A673 (cell line): ENCODE results near the gene SAMD14. TPM values are rescaled to one million over a fixed set of nuclear protein-coding genes. Genes with fewer than 3 reads are reported as not detected.

Experiments
- BruUV-seq: library from RNA; stranded (reverse); fragments of 400-500 nt; replicated peaks from 2 replicates; lab custom pipeline; 2021; lab: Mats Ljungman, UMichigan
- CTCF ChIA-PET: fragments of 300-600 bp; sonication (Branson Sonifier 250); formaldehyde crosslinking; loops from one replicate; lab custom pipeline; 2022; ENCODE audit warnings: antibody characterized with exemption; lab: Charles Lee
- POLR2A ChIA-PET: fragments of 300-600 bp; sonication (Branson Sonifier 250); formaldehyde crosslinking; loops from one replicate; lab custom pipeline; 2022; ENCODE audit warnings: antibody characterized with exemption; ENCODE audit not compliant: low non-redundant PET; lab: Charles Lee
- DNase-seq: peaks from one replicate; pipeline ENCODE4 v3.0.0-alpha.2; 2015; ENCODE audit warnings: low spot score
- H3K27ac ChIP-seq: fragments of 200-600 bp; sonication (generic); 2 replicates; pipeline ENCODE4 v1.5.1; 2016; ENCODE audit warnings: mixed run types, low read depth, mild to moderate bottlenecking, mixed read lengths, antibody characterized with exemption, low read length; ENCODE audit not compliant: poor library complexity, severe bottlenecking
- H3K27me3 ChIP-seq: fragments of 200-600 bp; sonication (generic); replicated peaks from 2 replicates; pipeline ENCODE4 v1.6.1; 2017; ENCODE audit warnings: mixed run types, low read depth, mild to moderate bottlenecking, mixed read lengths, antibody characterized with exemption, low read length; ENCODE audit not compliant: insufficient read depth, poor library complexity
- H3K36me3 ChIP-seq: fragments of 200-600 bp; sonication (generic); 2 replicates; pipeline ENCODE4 v1.6.1; 2016; ENCODE audit warnings: mixed run types, mild to moderate bottlenecking, mixed read lengths, antibody characterized with exemption, low read length; ENCODE audit not compliant: insufficient read depth, poor library complexity, severe bottlenecking
- H3K4me1 ChIP-seq: fragments of 200-600 bp; sonication (generic); 2 replicates; pipeline ENCODE4 v1.6.1; 2017; ENCODE audit warnings: mixed run types, mild to moderate bottlenecking, mixed read lengths, antibody characterized with exemption, low read length; ENCODE audit not compliant: insufficient read depth, poor library complexity, severe bottlenecking
- H3K4me3 ChIP-seq: fragments of 200-600 bp; sonication (generic); 2 replicates; pipeline ENCODE4 v1.5.1; 2016; ENCODE audit warnings: low read depth, mixed run types, mild to moderate bottlenecking, mixed read lengths, low read length; ENCODE audit not compliant: poor library complexity, severe bottlenecking
- H3K9me3 ChIP-seq: fragments of 200-600 bp; sonication (generic); 2 replicates; pipeline ENCODE4 v1.6.1; 2016; ENCODE audit warnings: mixed run types, low read depth, mild to moderate bottlenecking, mixed read lengths, antibody characterized with exemption, low read length; ENCODE audit not compliant: poor library complexity, severe bottlenecking
- CTCF ChIP-seq: fragments of 300-800, 200-600 bp; sonication (generic); conservative IDR thresholded peaks from 2 replicates; pipeline ENCODE4 v1.5.1; 2017; ENCODE audit warnings: low read depth, mild to moderate bottlenecking, antibody characterized with exemption, low read length, moderate library complexity, mixed read lengths
- EZH2 ChIP-seq: fragments of 200-600 bp; sonication (generic); IDR thresholded peaks from 2 replicates; pipeline ENCODE4 v1.6.1; 2017; ENCODE audit warnings: borderline replicate concordance, low read depth, mild to moderate bottlenecking, mixed read lengths, antibody characterized with exemption, low read length; ENCODE audit not compliant: poor library complexity, severe bottlenecking
- intact Hi-C: fragments of 100-400 bp; cut with micrococcal nuclease; formaldehyde crosslinking; loops from one replicate; pipeline ENCODE4 v1.10.0; 2022; ENCODE audit not compliant: unreplicated experiment
- total RNA-seq: library from RNA; stranded (reverse); gene quantifications from 2 replicates; pipeline ENCODE4 v1.2.3, GENCODE V29; 2021

SAMD14 gene
- total RNA-seq, 1 experiment from 2014 or later = 45.0 TPM

GRCh38 chr17:50171371-50172071 lies 41.6 kb upstream of the SAMD14 start:
- Histone ChIP-seq H3K27ac (no peak overlapping the region), H3K27me3 (no peaks in the 10 kb centered on the region), H3K36me3 (no peaks in the 10 kb centered on the region), H3K4me1 (no peaks in the 10 kb centered on the region), H3K4me3 (no peak overlapping the region), H3K9me3 (no peaks in the 10 kb centered on the region)
- no TSS peak for BruUV-seq
- CTCF ChIA-PET = no interaction called here
- TF ChIP-seq EZH2 = no peak
- TF ChIP-seq CTCF = no peak
- DNase-seq = no peak
- POLR2A ChIA-PET = no interaction called here
- intact Hi-C loops = no loop called here

- H3K9me3 ChIP-seq = no peaks in the 10 kb centered on the region
- no peaks in the 10 kb centered on the region for H3K4me1 ChIP-seq
- H3K27ac ChIP-seq = no peak overlapping the region
- TF ChIP-seq CTCF (no peak), EZH2 (no peak)
- no peaks in the 10 kb centered on the region for H3K36me3 ChIP-seq
- BruUV-seq = no TSS peak
- no peak for DNase-seq
- H3K4me3 ChIP-seq = no peak overlapping the region
- no peaks in the 10 kb centered on the region for H3K27me3 ChIP-seq
- POLR2A ChIA-PET = no interaction called here
- CTCF ChIA-PET = interaction anchor here (0.6 kb wide), 1 partner anchor 29 kb away, joined by 6 read pairs; no protein-coding TSS in a partner anchor
- intact Hi-C loops = no loop called here
Measured at GRCh38 chr17:50170662-50171370, 40.9 kb upstream of the SAMD14 start.

GRCh38 chr17:50169881-50170459 lies 40.0 kb upstream of the SAMD14 start:
- DNase-seq = no peak
- Histone ChIP-seq H3K9me3 (no peaks in the 10 kb centered on the region), H3K4me3 (no peak overlapping the region), H3K27me3 (no peaks in the 10 kb centered on the region), H3K36me3 (no peaks in the 10 kb centered on the region), H3K27ac (no peak overlapping the region), H3K4me1 (no peaks in the 10 kb centered on the region)
- intact Hi-C loops = loop anchor here (1.0 to 10.0 kb wide), 2 partner anchors 28 to 125 kb away; no protein-coding TSS in a partner anchor
- no TSS peak for BruUV-seq
- TF ChIP-seq CTCF (no peak), EZH2 (no peak)
- POLR2A ChIA-PET = no interaction called here
- CTCF ChIA-PET = interaction anchor here (0.6 to 1.4 kb wide), 13 partner anchors 9 to 1326 kb away, joined by 3 to 22 read pairs (median 5); no protein-coding TSS in a partner anchor
